Caco-2 (cell line): ENCODE data around the gene ZNF593OS. TPM values are rescaled to one million over a fixed set of nuclear protein-coding genes. Genes with fewer than 3 reads are reported as not detected.
A peak's percentile ranks its signal among the peaks of the same experiment; 100 is the strongest.

Source experiments
- BruUV-seq: library from RNA; stranded (reverse); fragments of 400-500 nt; replicated peaks from 2 replicates; lab custom pipeline; 2021; lab: Mats Ljungman, UMichigan
- CTCF ChIA-PET: fragments of 300-600 bp; sonication (Branson Sonifier 250); formaldehyde crosslinking; loops from one replicate; lab custom pipeline; 2022; ENCODE audit warnings: antibody characterized with exemption; lab: Charles Lee
- POLR2A ChIA-PET: fragments of 300-600 bp; sonication (Branson Sonifier 250); formaldehyde crosslinking; loops from one replicate; lab custom pipeline; 2022; ENCODE audit warnings: antibody characterized with exemption; lab: Charles Lee
- DNase-seq, 2 experiments: peaks; one replicate each; pipeline versions ENCODE4 v3.0.0 to v3.0.0-alpha.2; 2020 to 2022
- H3K27me3 ChIP-seq: replicated peaks from 2 replicates; pipeline ENCODE4 v1.6.0; 2011; ENCODE audit warnings: low read length; ENCODE audit not compliant: control insufficient read depth, insufficient read depth
- H3K36me3 ChIP-seq: 2 replicates; pipeline ENCODE4 v1.5.1; 2011; ENCODE audit warnings: low read length; ENCODE audit not compliant: control insufficient read depth, insufficient read depth
- H3K4me1 ChIP-seq: fragments of 250-450 bp; sonication (Bioruptor Pico); 2 replicates; pipeline ENCODE4 v1.5.1; 2020; ENCODE audit warnings: mild to moderate bottlenecking
- H3K4me3 ChIP-seq: 2 replicates; pipeline ENCODE4 v1.5.1; 2011; ENCODE audit warnings: low read depth, mild to moderate bottlenecking, control low read depth, low read length
- H3K9me3 ChIP-seq: fragments of 250-450 bp; sonication (Bioruptor Pico); 2 replicates; pipeline ENCODE4 v1.5.1; 2020; ENCODE audit warnings: mild to moderate bottlenecking, moderate library complexity
- H3K27ac Mint-ChIP-seq: one replicate; pipeline ENCODE4 v1.8.0; 2022; ENCODE audit warnings: mixed read lengths; ENCODE audit not compliant: unreplicated experiment
- H3K27me3 Mint-ChIP-seq: one replicate; pipeline ENCODE4 v1.8.0; 2022; ENCODE audit warnings: mixed read lengths; ENCODE audit not compliant: insufficient read depth, unreplicated experiment
- H3K36me3 Mint-ChIP-seq: one replicate; pipeline ENCODE4 v1.8.0; 2022; ENCODE audit warnings: mild to moderate bottlenecking, mixed read lengths; ENCODE audit not compliant: insufficient read depth, unreplicated experiment
- H3K4me1 Mint-ChIP-seq: one replicate; pipeline ENCODE4 v1.8.0; 2022; ENCODE audit warnings: low read depth, mixed read lengths; ENCODE audit not compliant: unreplicated experiment
- H3K4me3 Mint-ChIP-seq: one replicate; pipeline ENCODE4 v1.8.0; 2022; ENCODE audit warnings: mild to moderate bottlenecking, moderate library complexity, mixed read lengths; ENCODE audit not compliant: unreplicated experiment
- H3K9me3 Mint-ChIP-seq: one replicate; pipeline ENCODE4 v1.8.0; 2022; ENCODE audit warnings: mixed read lengths; ENCODE audit not compliant: unreplicated experiment
- CTCF ChIP-seq, 2 experiments: fragments of 200-600 bp in 1 of 2; IDR thresholded peaks; 1 replicate in 1 of 2; 2 replicates in 1 of 2; pipeline versions ENCODE4 v1.5.1 to v1.8.0; 2011 to 2022; ENCODE audit warnings: antibody characterized with exemption in 1 of 2, control low read depth in 1 of 2, inconsistent platforms in 1 of 2, low read depth in 1 of 2, low read length in 1 of 2, mild to moderate bottlenecking in 1 of 2, moderate library complexity in 1 of 2; ENCODE audit not compliant: insufficient read depth in 1 of 2, severe bottlenecking in 1 of 2, unreplicated experiment in 1 of 2
- intact Hi-C: fragments of 100-400 bp; cut with micrococcal nuclease; formaldehyde crosslinking; loops from one replicate; pipeline ENCODE4 v1.10.0; 2022; ENCODE audit not compliant: unreplicated experiment
- total RNA-seq: library from RNA; stranded (reverse); gene quantifications from 2 replicates; pipeline ENCODE4 v1.2.3, GENCODE V29; 2022

The ZNF593OS gene
- total RNA-seq, 1 experiment from 2014 or later, result 0.45 TPM

GRCh38 chr1:26195805-26196204 lies 24.2 kb upstream of the ZNF593OS start:
- Mint-ChIP-seq H3K4me1 (peaks cover under 1% of the 10 kb centered on the region), H3K36me3 (no peaks in the 10 kb centered on the region), H3K27me3 (no peaks in the 10 kb centered on the region), H3K4me3 (no peak overlapping the region), H3K9me3 (no peaks in the 10 kb centered on the region), H3K27ac (no peak overlapping the region)
- Histone ChIP-seq H3K36me3 (no peaks in the 10 kb centered on the region), H3K4me1 (no peaks in the 10 kb centered on the region), H3K4me3 (no peak overlapping the region), H3K9me3 (no peaks in the 10 kb centered on the region), H3K27me3 (no peaks in the 10 kb centered on the region)
- DNase-seq, result no peak
- CTCF ChIA-PET, result no interaction called here
- POLR2A ChIA-PET, result interaction anchor here (1.5 kb wide), 1 partner anchor 26 kb away, joined by 15 read pairs; the partner anchor contains the start of gene ZNF593
- intact Hi-C loops, result no loop called here
- no peak for TF ChIP-seq CTCF (IDR thresholded peaks at IDR 0.05; ENCODE audit: insufficient read depth in 1 of 2, low read depth in 1 of 2, low read length in 1 of 2, severe bottlenecking in 1 of 2, unreplicated experiment in 1 of 2)
- BruUV-seq, result no TSS peak

DNA sequence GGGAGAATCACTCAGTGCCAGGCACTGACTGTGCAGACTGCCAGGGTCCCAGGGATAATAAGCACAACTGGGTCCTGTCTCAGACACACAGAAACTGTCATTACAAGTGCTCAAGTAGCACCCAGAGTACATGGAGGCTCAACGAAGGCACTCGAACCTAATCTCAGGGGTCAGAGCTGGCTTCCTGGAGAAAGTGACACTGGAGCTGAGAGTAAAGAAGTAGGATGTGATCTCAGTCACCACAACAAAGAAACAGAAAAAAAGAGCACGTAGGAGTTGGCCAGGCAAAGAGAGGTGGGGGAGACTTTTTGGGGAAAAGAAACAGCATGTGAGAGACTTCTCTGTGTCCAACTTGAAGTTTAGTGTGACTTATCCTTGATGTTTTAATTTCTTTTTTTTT lies 20.1 kb upstream of the ZNF593OS start:
- POLR2A ChIA-PET, result no interaction called here
- H3K4me3 ChIP-seq, result no peak overlapping the region
- no peak overlapping the region for H3K27ac Mint-ChIP-seq
- H3K27me3 Mint-ChIP-seq, result no peaks in the 10 kb centered on the region
- H3K9me3 ChIP-seq, result no peaks in the 10 kb centered on the region
- H3K36me3 ChIP-seq, result no peaks in the 10 kb centered on the region; the same call in 1 of the 2 replicates
- no peak for DNase-seq
- no peaks in the 10 kb centered on the region for H3K4me1 ChIP-seq
- CTCF ChIA-PET, result no interaction called here
- H3K4me3 Mint-ChIP-seq, result no peak overlapping the region
- H3K4me1 Mint-ChIP-seq, result peaks cover 14% of the 10 kb centered on the region
- H3K9me3 Mint-ChIP-seq, result no peaks in the 10 kb centered on the region
- no peaks in the 10 kb centered on the region for H3K36me3 Mint-ChIP-seq
- intact Hi-C loops, result loop anchor here (5.0 kb wide), 1 partner anchor 41 kb away; the partner anchor contains the start of gene CEP85
- no peaks in the 10 kb centered on the region for H3K27me3 ChIP-seq
- no peak for TF ChIP-seq CTCF (IDR thresholded peaks at IDR 0.05; ENCODE audit: insufficient read depth in 1 of 2, low read depth in 1 of 2, low read length in 1 of 2, severe bottlenecking in 1 of 2, unreplicated experiment in 1 of 2)
- BruUV-seq, result no TSS peak

- H3K4me3 Mint-ChIP-seq, result no peak within 1 kb of the TSS
- no peak within 1 kb of the TSS for H3K4me3 ChIP-seq
- no TSS peak for BruUV-seq
- no peaks in the 10 kb centered on the region for H3K9me3 ChIP-seq
- DNase-seq, result peak; percentile 60 to 68
- peaks cover 2% of the 10 kb centered on the region for H3K36me3 Mint-ChIP-seq
- ChIA-PET CTCF (interaction anchor here (0.6 to 2.9 kb wide), 9 partner anchors 13 to 168 kb away, joined by 3 to 36 read pairs (median 3); partner anchors contain the start of genes CEP85, CNKSR1 and ZNF593), POLR2A (no interaction called here)
- no peaks in the 10 kb centered on the region for H3K27me3 Mint-ChIP-seq
- intact Hi-C loops, result loop anchor here (5.0 kb wide), 1 partner anchor 42 kb away; the partner anchor contains the start of gene CEP85
- peak; percentile 26 to 43 for TF ChIP-seq CTCF (IDR thresholded peaks at IDR 0.05; ENCODE audit: insufficient read depth in 1 of 2, low read depth in 1 of 2, low read length in 1 of 2, severe bottlenecking in 1 of 2, unreplicated experiment in 1 of 2)
- no peaks in the 10 kb centered on the region for H3K27me3 ChIP-seq
- H3K27ac Mint-ChIP-seq, result no peak within 1 kb of the TSS
- no peaks in the 10 kb centered on the region; the same call in 1 of the 2 replicates for H3K36me3 ChIP-seq
- H3K4me1 ChIP-seq, result no peaks in the 10 kb centered on the region
- H3K9me3 Mint-ChIP-seq, result no peaks in the 10 kb centered on the region
- peaks cover 14% of the 10 kb centered on the region for H3K4me1 Mint-ChIP-seq
Observed at GRCh38 chr1:26190373-26190987, 18.8 kb upstream of the ZNF593OS start, which contains the start of gene CATSPER4. Gene CATSPER4 (plus strand): TSS chr1:26190602. CDS start chr1:26190628, 26 bp downstream.
